Measurements from ENCODE around the gene LPP. TPM values are rescaled to one million over a fixed set of nuclear protein-coding genes. Genes with fewer than 3 reads are reported as not detected.

LPP gene
- total RNA-seq, 1 experiment from 2014 or later: 54.0 TPM

DNA sequence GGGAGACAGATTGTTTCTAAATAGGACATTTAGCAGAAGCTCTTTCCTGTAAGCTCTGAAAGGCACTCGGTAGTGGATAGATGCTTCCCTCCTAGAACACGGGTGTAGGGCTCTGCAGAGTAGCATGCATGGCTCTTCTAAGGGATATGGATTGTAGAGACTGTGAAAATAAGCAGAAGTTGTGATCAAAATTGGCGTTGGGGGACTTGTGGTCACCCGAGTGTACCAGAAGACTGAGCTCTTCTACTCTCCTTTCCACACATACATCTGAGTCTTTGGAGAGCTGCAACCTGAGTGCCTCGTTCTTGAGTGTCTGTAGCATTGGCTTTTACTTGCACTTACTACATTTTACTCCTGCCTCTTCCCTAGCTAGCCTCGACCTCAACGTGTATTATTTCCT is 197.7 kb downstream of the LPP start:
- Histone ChIP-seq H3K4me2 (ENCODE audit: low read length) (no peak overlapping the region), H3K4me3 (replicated peaks in 1 of 2; ENCODE audit: low read depth in 1 of 2, low read length in 2 of 2) (no peak overlapping the region), H3K9me2 (ENCODE audit: insufficient read depth) (no peaks in the 10 kb centered on the region), H3K79me2 (ENCODE audit: insufficient read depth, low read length) (peaks cover 3% of the 10 kb centered on the region; the same call in 1 of the 2 replicates), H3K4me1 (ENCODE audit: control insufficient read depth in 1 of 2, insufficient read depth in 2 of 2, low read length in 2 of 2) (peaks cover 21 to 28% of the 10 kb centered on the region in 2 experiments), H3K9ac (ENCODE audit: low read length) (no peak overlapping the region), H3K36me3 (ENCODE audit: control insufficient read depth in 1 of 2, insufficient read depth in 2 of 2, low read length in 2 of 2) (no peaks in the 10 kb centered on the region), H3K27ac (ENCODE audit: low read depth, low read length) (no peak overlapping the region), H4K20me1 (ENCODE audit: insufficient read depth) (0 out of 2 replicates have a peak, but pooled peaks cover 2% of the 10 kb centered on the region), H3K27me3 (ENCODE audit: insufficient read depth, low read length) (no peaks in the 10 kb centered on the region), H2AFZ (ENCODE audit: low read depth, low read length, poor library complexity, severe bottlenecking) (no peak overlapping the region), H3K9me3 (ENCODE audit: control insufficient read depth in 1 of 2, insufficient read depth in 1 of 2, low read depth in 1 of 2, low read length in 2 of 2) (no peaks in the 10 kb centered on the region)
- RAD21 ChIA-PET (ENCODE audit: low non-redundant PET in 1 of 2, low total read pairs in 2 of 2, uncharacterized antibody in 2 of 2, unreplicated experiment in 2 of 2): no interaction called here
- no TSS peak for BruUV-seq (replicated peaks)
- POLR2A ChIA-PET: no interaction called here
- intact Hi-C loops (cut with micrococcal nuclease): no loop called here
- CTCF ChIA-PET: no interaction called here
- DNase-seq (ENCODE audit: low read depth, low spot score): no peak
- ATAC-seq: no peak
- TF ChIP-seq ZFX (IDR thresholded peaks at IDR 0.05): no peak
- TF ChIP-seq POLR2A (IDR thresholded peaks at IDR 0.05; ENCODE audit: borderline replicate concordance, extremely low read depth, insufficient read depth, insufficient read length): no peak
- TF ChIP-seq, protein P1, sequence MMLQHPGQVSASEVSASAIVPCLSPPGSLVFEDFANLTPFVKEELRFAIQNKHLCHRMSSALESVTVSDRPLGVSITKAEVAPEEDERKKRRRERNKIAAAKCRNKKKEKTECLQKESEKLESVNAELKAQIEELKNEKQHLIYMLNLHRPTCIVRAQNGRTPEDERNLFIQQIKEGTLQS (IDR thresholded peaks at IDR 0.05): no peak
- TF ChIP-seq REST (IDR thresholded peaks at IDR 0.05; ENCODE audit: low read depth): no peak
- no peak for TF ChIP-seq SRF (IDR thresholded peaks at IDR 0.05; ENCODE audit: low read depth)
